ENCODE results near the gene DTHD1.

Gene DTHD1

GRCh38 chr4:36283912-36284465, 2.6 kb downstream of the DTHD1 start:
- TF ChIP-seq CTCF (conservative IDR thresholded peaks at IDR 0.05; ENCODE audit: low read length), result no peak
- no peak overlapping the region for H3K4me3 ChIP-seq (ENCODE audit: low read length)
- DNase-seq (ENCODE audit: low read depth), result no peak

- H3K4me3 ChIP-seq (ENCODE audit: low read length), result no peak overlapping the region
- TF ChIP-seq CTCF (conservative IDR thresholded peaks at IDR 0.05; ENCODE audit: low read length), result no peak
- DNase-seq (ENCODE audit: low read depth), result no peak
Measured at GRCh38 chr4:36285784-36286480, 4.5 kb downstream of the DTHD1 start.

- DNase-seq (ENCODE audit: low read depth), result no peak
- TF ChIP-seq CTCF (conservative IDR thresholded peaks at IDR 0.05; ENCODE audit: low read length), result no peak
Measured at GRCh38 chr4:36286481-36286871, 5.1 kb downstream of the DTHD1 start.

GRCh38 chr4:36288731-36289426, 7.5 kb downstream of the DTHD1 start:
- TF ChIP-seq CTCF (conservative IDR thresholded peaks at IDR 0.05; ENCODE audit: low read length), result no peak
- H3K4me3 ChIP-seq (ENCODE audit: low read length), result no peak overlapping the region
- DNase-seq (ENCODE audit: low read depth), result no peak

More at GRCh38 chr4:36286481-36286871, 5.1 kb downstream of the DTHD1 start:
- no peak overlapping the region for H3K4me3 ChIP-seq (ENCODE audit: low read length)

GRCh38 chr4:36290641-36291040, 9.2 kb downstream of the DTHD1 start:
- DNase-seq (ENCODE audit: low read depth), result no peak
- TF ChIP-seq CTCF (conservative IDR thresholded peaks at IDR 0.05; ENCODE audit: low read length), result no peak
- no peak overlapping the region for H3K4me3 ChIP-seq (ENCODE audit: low read length)

- DNase-seq (ENCODE audit: low read depth), result no peak
- no peak for TF ChIP-seq CTCF (conservative IDR thresholded peaks at IDR 0.05; ENCODE audit: low read length)
- no peak overlapping the region for H3K4me3 ChIP-seq (ENCODE audit: low read length)
Measured at GRCh38 chr4:36292556-36293188, 11.3 kb downstream of the DTHD1 start.

Measured in AG10803 (cell line).